ENCODE results near the gene CLVS2.

DNA sequence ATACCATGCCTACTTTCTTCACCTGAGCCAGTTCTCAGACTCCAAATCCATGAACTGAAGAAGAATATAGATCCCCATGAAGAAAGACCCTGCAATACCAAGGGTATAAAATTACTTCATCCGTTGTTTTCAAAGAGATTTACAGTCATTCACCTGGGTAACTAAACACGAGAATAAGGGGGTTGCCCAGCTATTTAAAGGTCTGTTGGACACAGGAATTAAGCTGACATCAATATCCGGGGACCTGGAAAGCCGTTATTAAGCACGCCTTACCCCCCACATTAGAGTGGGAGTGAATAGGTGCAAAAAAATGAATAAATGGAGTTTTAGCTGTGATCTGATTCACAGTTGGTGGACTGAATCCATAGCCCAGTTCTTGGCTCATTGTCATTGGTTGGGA lies 28.9 kb downstream of the CLVS2 start:
- TF ChIP-seq, protein P1, sequence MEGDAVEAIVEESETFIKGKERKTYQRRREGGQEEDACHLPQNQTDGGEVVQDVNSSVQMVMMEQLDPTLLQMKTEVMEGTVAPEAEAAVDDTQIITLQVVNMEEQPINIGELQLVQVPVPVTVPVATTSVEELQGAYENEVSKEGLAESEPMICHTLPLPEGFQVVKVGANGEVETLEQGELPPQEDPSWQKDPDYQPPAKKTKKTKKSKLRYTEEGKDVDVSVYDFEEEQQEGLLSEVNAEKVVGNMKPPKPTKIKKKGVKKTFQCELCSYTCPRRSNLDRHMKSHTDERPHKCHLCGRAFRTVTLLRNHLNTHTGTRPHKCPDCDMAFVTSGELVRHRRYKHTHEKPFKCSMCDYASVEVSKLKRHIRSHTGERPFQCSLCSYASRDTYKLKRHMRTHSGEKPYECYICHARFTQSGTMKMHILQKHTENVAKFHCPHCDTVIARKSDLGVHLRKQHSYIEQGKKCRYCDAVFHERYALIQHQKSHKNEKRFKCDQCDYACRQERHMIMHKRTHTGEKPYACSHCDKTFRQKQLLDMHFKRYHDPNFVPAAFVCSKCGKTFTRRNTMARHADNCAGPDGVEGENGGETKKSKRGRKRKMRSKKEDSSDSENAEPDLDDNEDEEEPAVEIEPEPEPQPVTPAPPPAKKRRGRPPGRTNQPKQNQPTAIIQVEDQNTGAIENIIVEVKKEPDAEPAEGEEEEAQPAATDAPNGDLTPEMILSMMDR (conservative IDR thresholded peaks at IDR 0.05; ENCODE audit: low read depth, low read length), result no peak
- TF ChIP-seq POLR2A (IDR thresholded peaks at IDR 0.05; ENCODE audit: low read depth, low read length) (no peak), RCOR1 (IDR thresholded peaks at IDR 0.05; ENCODE audit: insufficient replicate concordance, low read length) (no peak), NFE2L2 (IDR thresholded peaks at IDR 0.05; ENCODE audit: low read depth, low read length) (no peak), BHLHE40 (IDR thresholded peaks at IDR 0.05; ENCODE audit: low read depth, low read length) (no peak)
- TF ChIP-seq, protein P2, sequence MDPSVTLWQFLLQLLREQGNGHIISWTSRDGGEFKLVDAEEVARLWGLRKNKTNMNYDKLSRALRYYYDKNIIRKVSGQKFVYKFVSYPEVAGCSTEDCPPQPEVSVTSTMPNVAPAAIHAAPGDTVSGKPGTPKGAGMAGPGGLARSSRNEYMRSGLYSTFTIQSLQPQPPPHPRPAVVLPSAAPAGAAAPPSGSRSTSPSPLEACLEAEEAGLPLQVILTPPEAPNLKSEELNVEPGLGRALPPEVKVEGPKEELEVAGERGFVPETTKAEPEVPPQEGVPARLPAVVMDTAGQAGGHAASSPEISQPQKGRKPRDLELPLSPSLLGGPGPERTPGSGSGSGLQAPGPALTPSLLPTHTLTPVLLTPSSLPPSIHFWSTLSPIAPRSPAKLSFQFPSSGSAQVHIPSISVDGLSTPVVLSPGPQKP (IDR thresholded peaks at IDR 0.05; ENCODE audit: borderline replicate concordance, low read depth, low read length), result no peak
